ENCODE measurements around the gene GET4. TPM values are rescaled to one million over a fixed set of nuclear protein-coding genes. Genes with fewer than 3 reads are reported as not detected.
A peak's percentile ranks its signal among the peaks of the same experiment; 100 is the strongest.
"Not testable (repeated sequence)": the region's sequence is repeated elsewhere in the genome, so short reads cannot be mapped to it uniquely, and the experiment has no call there.

The GET4 gene
- total and polyA plus RNA-seq, 2 experiments from 2014 or later, result 48.3 to 102 TPM

- TF ChIP-seq EZH2phosphoT487 (IDR thresholded peaks at IDR 0.05; ENCODE audit: low read depth, severe bottlenecking, unreplicated experiment) (no peak), EZH2 (IDR thresholded peaks at IDR 0.05; ENCODE audit: borderline replicate concordance) (no peak), CTCF (IDR thresholded peaks at IDR 0.05; ENCODE audit: poor library complexity) (no peak)
- Histone ChIP-seq H3K4me2 (no peak overlapping the region), H4K20me1 (ENCODE audit: insufficient read depth, poor library complexity, severe bottlenecking) (no peaks in the 10 kb centered on the region), H3K36me3 (replicated peaks; ENCODE audit: insufficient read depth, low read depth) (no peaks in the 10 kb centered on the region), H3K9me3 (ENCODE audit: low read depth) (no peaks in the 10 kb centered on the region), H3K79me2 (no peaks in the 10 kb centered on the region), H3K4me1 (ENCODE audit: insufficient read depth) (peaks cover 7% of the 10 kb centered on the region), H2AFZ (no peak overlapping the region), H3K4me3 (no peak overlapping the region), H3K27ac (no peak overlapping the region), H3K27me3 (peaks cover 6% of the 10 kb centered on the region), H3K9me2 (replicated peaks; ENCODE audit: insufficient read depth) (no peaks in the 10 kb centered on the region)
- 86% methylated on average over 26 of the region's 49 CpGs for WGBS (ENCODE audit: low lambda C conversion rate, missing lambda C conversion rate)
- DNase-seq (ENCODE audit: low spot score), result no peak
Measured at GRCh38 chr7:907158-907980, 31.0 kb downstream of the GET4 start.

- WGBS (ENCODE audit: low lambda C conversion rate, missing lambda C conversion rate), result 86% methylated on average over 9 of the region's 12 CpGs
- Histone ChIP-seq H3K9me2 (replicated peaks; ENCODE audit: insufficient read depth) (no peaks in the 10 kb centered on the region), H3K36me3 (replicated peaks; ENCODE audit: insufficient read depth, low read depth) (no peaks in the 10 kb centered on the region), H3K4me2 (no peak overlapping the region), H3K79me2 (no peaks in the 10 kb centered on the region), H4K20me1 (ENCODE audit: insufficient read depth, poor library complexity, severe bottlenecking) (no peaks in the 10 kb centered on the region), H3K9me3 (ENCODE audit: low read depth) (no peaks in the 10 kb centered on the region), H2AFZ (no peak overlapping the region), H3K27ac (no peak overlapping the region), H3K4me3 (no peak overlapping the region), H3K27me3 (peaks cover 6% of the 10 kb centered on the region), H3K4me1 (ENCODE audit: insufficient read depth) (peaks cover 7% of the 10 kb centered on the region)
- DNase-seq (ENCODE audit: low spot score), result no peak
- no peak for TF ChIP-seq CTCF (IDR thresholded peaks at IDR 0.05; ENCODE audit: poor library complexity)
- TF ChIP-seq EZH2 (IDR thresholded peaks at IDR 0.05; ENCODE audit: borderline replicate concordance), result no peak
- no peak for TF ChIP-seq EZH2phosphoT487 (IDR thresholded peaks at IDR 0.05; ENCODE audit: low read depth, severe bottlenecking, unreplicated experiment)
Measured at GRCh38 chr7:908159-908581, 31.8 kb downstream of the GET4 start.

- H3K36me3 ChIP-seq (replicated peaks; ENCODE audit: insufficient read depth, low read depth); H3K27ac ChIP-seq; H4K20me1 ChIP-seq (ENCODE audit: insufficient read depth, poor library complexity, severe bottlenecking); H3K79me2 ChIP-seq; H3K9me2 ChIP-seq (replicated peaks; ENCODE audit: insufficient read depth); H3K4me3 ChIP-seq; H2AFZ ChIP-seq; H3K4me1 ChIP-seq (ENCODE audit: insufficient read depth); H3K9me3 ChIP-seq (ENCODE audit: low read depth); H3K27me3 ChIP-seq: not testable (repeated sequence)
- H3K4me2 ChIP-seq, result peak overlapping the region; percentile 77
- peak; percentile 82 for DNase-seq (ENCODE audit: low spot score)
- TF ChIP-seq CTCF (IDR thresholded peaks at IDR 0.05; ENCODE audit: poor library complexity), result peak; percentile 80
- 50% methylated on average over 26 of the region's 73 CpGs for WGBS (ENCODE audit: low lambda C conversion rate, missing lambda C conversion rate)
Measured at GRCh38 chr7:908591-909357, 32.4 kb downstream of the GET4 start.

Measured in hepatocyte (in vitro differentiated cells).